HUES6 (cell line): Measurements from ENCODE around the gene VTI1A.
"Not testable (repeated sequence)": the region's sequence is repeated elsewhere in the genome, so short reads cannot be mapped to it uniquely, and the experiment has no call there.

Experiments used
- H3K27ac ChIP-seq: 2 replicates; pipeline ENCODE4 v1.7.0; 2013; ENCODE audit warnings: low read depth, mild to moderate bottlenecking, low read length, inconsistent platforms
- H3K27me3 ChIP-seq: 2 replicates; pipeline ENCODE4 v1.6.1; 2013; ENCODE audit warnings: low read length; ENCODE audit not compliant: control insufficient read depth, insufficient read depth
- H3K36me3 ChIP-seq: 2 replicates; pipeline ENCODE4 v1.6.1; 2013; ENCODE audit warnings: low read length; ENCODE audit not compliant: control insufficient read depth, insufficient read depth
- H3K4me1 ChIP-seq: 2 replicates; pipeline ENCODE4 v1.6.1; 2013; ENCODE audit warnings: low read length; ENCODE audit not compliant: control insufficient read depth, insufficient read depth
- H3K4me3 ChIP-seq: 2 replicates; pipeline ENCODE4 v1.5.1; 2013; ENCODE audit warnings: low read depth, low read length
- H3K9ac ChIP-seq: one replicate; pipeline ENCODE4 v1.6.1; 2013; ENCODE audit warnings: mild to moderate bottlenecking, low read length
- H3K9me3 ChIP-seq: 2 replicates; pipeline ENCODE4 v1.6.1; 2013; ENCODE audit warnings: low read depth, low read length; ENCODE audit not compliant: control insufficient read depth, insufficient read depth

Gene VTI1A

DNA sequence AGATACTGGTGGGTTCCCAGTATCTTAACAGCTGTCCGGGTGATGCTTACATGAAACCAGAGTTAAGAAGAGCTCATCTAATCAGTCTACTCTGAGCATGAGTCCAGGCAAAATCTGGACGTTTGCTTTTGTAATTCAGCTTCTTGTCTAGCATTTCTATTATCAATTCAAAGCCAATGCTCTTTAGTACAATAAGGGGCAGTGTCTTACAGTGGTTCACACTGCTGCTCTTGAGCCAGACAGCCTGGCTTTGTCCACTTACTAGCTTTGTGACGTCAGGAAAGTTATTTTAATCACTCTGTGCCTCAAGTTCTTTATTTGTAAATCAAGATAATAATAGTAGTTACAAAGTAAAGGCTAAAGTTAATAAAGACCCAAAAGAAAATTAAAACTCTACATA is 275.7 kb downstream of the VTI1A start:
- no peaks in the 10 kb centered on the region for H3K9me3 ChIP-seq
- no peak overlapping the region for H3K4me3 ChIP-seq
- peaks cover 20% of the 10 kb centered on the region; the same call in 1 of the 2 replicates for H3K4me1 ChIP-seq
- no peak overlapping the region for H3K27ac ChIP-seq
- H3K9ac ChIP-seq = no peak overlapping the region
- H3K27me3 ChIP-seq = no peaks in the 10 kb centered on the region
- H3K36me3 ChIP-seq = no peaks in the 10 kb centered on the region

DNA sequence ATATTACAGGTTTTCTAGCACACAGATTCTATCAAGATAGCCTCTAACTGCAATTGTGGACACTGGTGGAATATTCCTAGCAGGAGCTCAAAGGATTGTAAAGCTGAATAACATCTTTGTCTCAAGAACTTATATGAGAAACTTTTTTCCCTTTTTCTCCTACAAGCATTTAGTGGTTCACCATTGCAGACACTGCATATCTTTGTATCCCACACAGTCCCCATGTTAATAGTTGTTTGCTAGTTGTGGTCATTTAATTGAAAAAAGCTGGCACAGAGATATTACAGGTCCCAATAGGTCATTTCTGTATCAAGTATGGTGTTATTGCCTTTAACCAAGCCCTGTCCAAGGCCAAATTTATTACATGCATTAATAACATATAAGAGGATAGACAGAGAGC is 276.9 kb downstream of the VTI1A start:
- Histone ChIP-seq H3K27me3 (no peaks in the 10 kb centered on the region), H3K4me1 (peaks cover 21% of the 10 kb centered on the region), H3K27ac (no peak overlapping the region), H3K9me3 (no peaks in the 10 kb centered on the region), H3K9ac (no peak overlapping the region), H3K36me3 (no peaks in the 10 kb centered on the region), H3K4me3 (no peak overlapping the region)

DNA sequence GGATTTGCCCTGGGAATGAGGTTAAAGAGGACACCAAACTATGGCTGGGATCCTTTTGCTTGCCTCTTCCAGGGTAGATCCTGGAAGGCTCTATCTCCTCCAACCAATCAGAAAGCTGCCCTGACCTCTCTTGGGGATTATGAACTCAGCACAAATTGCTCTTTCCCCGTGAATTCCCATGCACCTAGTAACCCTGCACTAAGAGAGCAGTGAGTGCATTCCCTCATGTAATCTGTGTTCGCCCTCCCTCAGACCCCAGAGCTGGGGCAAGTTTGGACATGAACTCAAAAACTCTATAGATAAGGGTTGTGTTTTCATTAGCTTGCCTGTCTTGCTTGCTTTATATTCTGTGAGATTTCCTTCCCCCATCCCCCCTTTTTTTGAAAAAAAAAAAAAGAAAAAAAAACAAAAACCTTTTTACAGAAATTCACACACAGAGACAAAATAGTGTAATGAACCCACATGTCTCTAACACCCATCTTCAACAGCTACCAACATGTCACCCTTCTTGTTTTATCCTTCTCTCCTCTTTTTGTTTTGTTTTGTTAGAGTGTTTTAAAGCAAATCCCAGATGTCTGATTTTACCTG is 277.5 kb downstream of the VTI1A start:
- Histone ChIP-seq H3K9ac (no peak overlapping the region), H3K4me1 (peaks cover 18% of the 10 kb centered on the region), H3K4me3 (no peak overlapping the region), H3K36me3 (no peaks in the 10 kb centered on the region), H3K27ac (no peak overlapping the region; the same call in 1 of the 2 replicates), H3K9me3 (no peaks in the 10 kb centered on the region), H3K27me3 (no peaks in the 10 kb centered on the region)

DNA sequence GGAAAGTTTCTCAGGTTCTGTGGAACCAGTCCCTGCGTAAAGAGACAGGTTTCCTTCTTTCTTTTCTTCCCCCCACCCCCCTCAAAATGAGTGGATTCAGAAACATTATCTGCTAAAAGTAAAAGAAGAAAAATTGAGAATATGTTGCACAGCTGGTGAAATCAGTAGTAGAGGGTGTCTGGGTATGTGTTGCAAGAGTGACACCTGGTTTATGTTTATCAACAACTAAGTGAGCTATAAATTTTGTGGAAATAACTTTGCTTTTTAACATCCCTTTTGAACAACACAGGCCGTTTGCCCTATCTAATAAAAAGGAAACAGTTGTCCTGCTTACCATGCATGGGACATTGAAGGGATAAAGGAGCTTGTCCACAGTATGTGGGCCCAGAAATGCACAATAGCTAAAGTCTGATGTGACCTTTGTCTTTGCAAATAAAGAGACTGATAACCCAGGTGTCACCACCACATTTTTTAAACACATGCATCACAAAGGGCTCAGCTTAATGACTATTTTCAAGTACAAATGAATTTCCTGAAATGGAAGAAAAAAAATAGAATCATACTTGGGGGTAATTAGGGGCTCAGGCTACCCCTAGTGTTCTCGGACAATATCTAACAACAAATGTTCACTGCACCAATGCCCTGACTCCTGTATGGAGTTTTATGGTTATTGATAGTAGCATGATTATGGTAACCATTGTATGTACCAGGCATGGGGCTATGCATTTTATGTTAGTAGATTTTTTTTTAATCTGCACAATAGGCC is 281.3 kb downstream of the VTI1A start:
- no peaks in the 10 kb centered on the region for H3K9me3 ChIP-seq
- no peaks in the 10 kb centered on the region for H3K36me3 ChIP-seq
- no peaks in the 10 kb centered on the region for H3K27me3 ChIP-seq
- H3K4me3 ChIP-seq = no peak overlapping the region
- no peak overlapping the region for H3K9ac ChIP-seq
- no peak overlapping the region for H3K27ac ChIP-seq
- H3K4me1 ChIP-seq = peaks cover 35% of the 10 kb centered on the region

DNA sequence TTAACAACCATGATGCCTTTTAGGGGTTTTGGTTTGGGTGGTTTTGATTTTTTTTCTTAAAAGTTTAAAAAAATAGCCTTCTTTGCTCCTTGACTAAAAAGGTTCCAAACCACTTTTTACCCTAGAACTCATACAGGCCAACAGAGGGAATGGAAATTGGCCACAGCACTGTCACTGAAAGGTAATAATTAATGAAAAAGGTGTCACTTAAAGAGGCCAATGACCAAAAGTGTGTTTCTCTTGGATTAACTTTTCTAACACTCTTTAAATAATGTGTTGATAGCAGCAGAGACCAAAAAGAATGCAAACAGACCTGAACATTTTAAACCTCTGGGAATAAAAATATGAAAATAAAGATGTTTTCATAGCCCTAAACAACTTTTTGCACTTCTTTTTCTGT is 282.0 kb downstream of the VTI1A start:
- no peak overlapping the region for H3K9ac ChIP-seq
- H3K4me1 ChIP-seq = peaks cover 33% of the 10 kb centered on the region
- H3K9me3 ChIP-seq = no peaks in the 10 kb centered on the region
- H3K27ac ChIP-seq = no peak overlapping the region
- no peaks in the 10 kb centered on the region for H3K27me3 ChIP-seq
- H3K36me3 ChIP-seq = no peaks in the 10 kb centered on the region
- H3K4me3 ChIP-seq = no peak overlapping the region

DNA sequence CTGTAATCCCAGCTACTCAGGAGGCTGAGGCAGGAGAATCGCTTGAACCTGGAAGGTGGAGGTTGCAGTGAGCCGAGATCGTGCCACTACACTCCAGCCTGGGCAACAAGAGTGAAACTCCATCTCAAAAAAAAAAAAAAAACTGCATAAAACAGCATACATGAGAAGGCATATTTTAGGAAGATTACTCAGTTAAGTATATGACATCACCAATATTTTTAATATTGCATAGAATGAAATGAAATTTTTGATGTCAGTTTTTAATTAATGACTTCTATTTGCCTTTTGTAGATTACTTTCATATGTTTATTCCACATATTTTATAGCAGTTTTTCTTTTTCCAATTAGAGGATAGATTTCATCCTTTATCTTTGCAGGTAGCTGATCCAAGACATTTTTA is 284.4 kb downstream of the VTI1A start:
- not testable (repeated sequence) for H3K27me3 ChIP-seq, H3K36me3 ChIP-seq, H3K9ac ChIP-seq, H3K9me3 ChIP-seq, H3K4me3 ChIP-seq
- 0 out of 2 replicates have a peak overlapping the region, but pooled peaks have one; percentile 43 for H3K27ac ChIP-seq
- peaks cover 28% of the 10 kb centered on the region for H3K4me1 ChIP-seq

DNA sequence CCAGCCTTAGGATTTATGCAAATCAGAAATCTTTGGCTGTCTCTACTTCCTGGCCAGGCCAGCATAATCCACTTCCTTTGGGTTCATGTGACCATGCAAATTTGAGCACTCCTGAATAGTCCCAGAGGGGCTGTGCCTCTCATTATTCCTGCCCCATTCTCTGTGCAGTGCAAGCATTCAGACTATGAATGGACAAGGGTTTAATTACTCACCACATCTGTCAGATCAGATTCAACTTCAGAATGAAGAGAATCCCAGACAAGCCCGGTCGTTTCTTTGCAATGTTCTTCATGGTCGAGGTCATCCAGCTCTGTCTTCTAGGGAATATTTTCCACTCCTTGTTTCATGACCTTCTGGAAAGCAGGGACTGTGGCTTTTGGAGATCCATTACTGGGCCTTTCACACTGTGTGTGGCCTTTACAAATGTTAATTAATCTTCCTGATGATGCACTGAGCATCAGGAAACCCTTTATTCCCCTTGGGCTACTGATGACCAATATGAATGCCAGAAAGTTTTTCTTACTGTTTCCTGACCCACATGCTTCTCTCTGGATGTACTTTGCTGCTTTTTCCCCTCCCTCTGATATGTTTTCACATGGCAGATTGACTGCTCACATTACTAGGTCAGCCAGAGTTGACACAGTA is 285.4 kb downstream of the VTI1A start:
- peaks cover 28% of the 10 kb centered on the region for H3K4me1 ChIP-seq
- H3K27ac ChIP-seq = peak overlapping the region; percentile 61
- H3K27me3 ChIP-seq = no peaks in the 10 kb centered on the region
- no peaks in the 10 kb centered on the region for H3K36me3 ChIP-seq
- H3K4me3 ChIP-seq = no peak overlapping the region
- no peaks in the 10 kb centered on the region for H3K9me3 ChIP-seq
- H3K9ac ChIP-seq = no peak overlapping the region

DNA sequence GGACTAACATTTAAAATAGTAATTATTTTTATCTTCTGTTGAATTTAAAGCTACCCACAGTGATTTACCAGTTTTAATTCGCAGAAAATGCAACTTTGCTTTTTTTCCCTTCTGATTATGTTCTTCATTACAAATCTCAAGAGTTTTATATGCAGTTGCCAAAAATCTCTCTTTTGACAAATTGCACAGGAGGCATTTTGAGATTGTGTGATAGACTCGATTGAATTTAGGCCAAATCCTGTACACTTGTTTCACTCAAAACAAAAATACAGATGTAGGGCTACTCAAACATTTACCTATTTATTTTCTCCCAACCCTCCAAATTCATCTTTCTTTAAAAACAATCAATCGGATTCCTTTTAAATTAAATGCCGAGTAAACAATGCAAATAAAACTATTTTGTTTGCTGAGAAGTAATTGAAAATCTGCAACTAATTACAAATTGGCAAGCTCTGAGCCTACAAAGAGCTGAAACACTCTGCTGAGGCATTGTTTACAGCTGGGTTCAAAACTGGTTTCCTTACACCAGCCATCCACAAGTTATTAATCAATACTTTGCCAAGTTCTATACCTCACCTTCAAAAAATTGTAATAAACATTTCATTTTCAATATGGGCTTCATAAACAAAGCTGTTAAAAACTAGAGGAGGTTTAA is 288.2 kb downstream of the VTI1A start:
- Histone ChIP-seq H3K9me3 (no peaks in the 10 kb centered on the region), H3K36me3 (no peaks in the 10 kb centered on the region), H3K9ac (no peak overlapping the region), H3K4me1 (peaks cover 14% of the 10 kb centered on the region), H3K27ac (no peak overlapping the region), H3K4me3 (no peak overlapping the region), H3K27me3 (no peaks in the 10 kb centered on the region)

DNA sequence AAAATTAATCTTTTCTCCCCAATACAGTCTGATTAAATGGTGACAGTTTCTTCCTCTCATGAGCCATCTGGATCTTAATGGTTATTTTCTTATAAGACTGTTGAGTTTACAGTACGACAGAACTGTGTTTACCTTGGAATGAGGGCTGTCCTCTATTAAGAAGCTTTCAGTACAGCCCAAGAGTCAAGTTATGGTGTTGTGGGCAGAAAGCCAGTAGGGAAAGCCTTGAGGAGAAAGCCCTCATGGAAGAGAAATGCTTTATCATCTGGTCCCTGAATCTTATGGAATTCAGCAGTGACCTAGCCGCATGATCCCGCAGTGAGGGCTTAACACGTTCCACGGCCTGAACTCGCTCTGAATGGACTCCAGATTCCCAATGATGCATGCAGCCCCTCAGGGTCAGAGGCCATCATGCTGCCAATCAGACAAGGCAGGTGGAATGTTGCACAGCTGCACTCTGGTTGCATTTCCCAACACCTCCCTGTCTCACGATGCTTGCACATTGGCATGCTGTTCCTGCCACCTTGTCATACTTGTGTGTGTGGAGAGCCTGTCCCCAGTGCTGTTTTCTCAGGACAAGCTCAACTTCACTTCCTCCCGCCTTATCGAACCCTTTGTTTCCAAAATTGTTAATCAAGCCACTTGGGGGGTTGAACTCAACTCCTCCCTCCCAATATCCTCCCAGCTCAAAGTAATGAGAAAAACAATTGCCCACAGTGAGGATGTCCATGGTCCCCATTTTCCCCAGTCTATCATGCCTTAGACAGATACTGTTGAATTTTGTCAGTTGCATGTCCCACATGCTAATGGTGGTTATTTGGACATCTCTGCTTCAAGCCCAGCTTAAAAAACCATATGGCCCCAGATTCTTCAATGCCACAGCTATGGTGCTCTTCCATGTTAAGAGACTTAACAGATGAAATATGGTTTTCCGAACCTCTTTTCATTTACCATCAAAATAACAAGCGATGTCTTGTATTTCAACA is 291.9 kb downstream of the VTI1A start:
- Histone ChIP-seq H3K27ac (no peak overlapping the region), H3K4me1 (peaks cover 10% of the 10 kb centered on the region)

DNA sequence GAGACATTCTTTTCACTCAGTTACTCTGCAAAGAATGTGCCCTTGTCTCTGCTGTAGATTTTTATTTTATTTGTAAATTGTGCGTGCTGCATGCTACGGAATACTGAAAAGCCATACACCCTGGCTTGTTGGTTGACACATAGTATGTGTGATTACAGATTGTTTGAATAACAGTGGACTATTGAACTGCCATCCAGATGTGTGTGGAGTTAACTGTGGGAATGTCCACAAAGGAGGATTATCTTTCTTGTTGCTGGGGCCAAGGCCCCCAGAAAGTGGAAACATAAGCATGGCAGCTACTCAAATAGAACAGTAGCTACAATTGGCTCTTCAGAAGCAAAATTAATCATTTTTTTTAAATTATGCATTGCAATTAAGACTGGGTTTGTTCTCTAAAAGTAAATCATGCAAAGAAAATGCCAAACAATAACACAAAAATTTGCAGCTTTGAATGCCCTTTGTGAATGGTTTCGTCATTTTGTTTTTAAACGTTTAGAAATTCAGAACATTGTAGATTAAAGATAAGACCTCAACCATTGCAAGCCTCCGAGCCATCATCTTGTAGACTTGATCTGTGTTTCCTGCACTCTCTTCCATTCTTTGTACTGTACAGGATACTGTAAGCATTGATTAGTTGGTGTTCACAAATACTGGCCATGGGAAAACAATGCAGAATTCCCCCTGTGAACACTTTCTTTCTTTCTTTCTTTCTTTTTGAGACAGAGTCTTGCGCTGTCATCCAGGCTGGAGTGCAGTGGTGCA is 292.8 kb downstream of the VTI1A start:
- Histone ChIP-seq H3K27me3 (no peaks in the 10 kb centered on the region), H3K4me3 (no peak overlapping the region), H3K27ac (no peak overlapping the region), H3K9me3 (no peaks in the 10 kb centered on the region), H3K36me3 (no peaks in the 10 kb centered on the region), H3K4me1 (peaks cover 10% of the 10 kb centered on the region), H3K9ac (no peak overlapping the region)

More for the DNA sequence above, 291.9 kb downstream of the VTI1A start:
- Histone ChIP-seq H3K9ac (no peak overlapping the region), H3K4me3 (no peak overlapping the region), H3K27me3 (no peaks in the 10 kb centered on the region), H3K36me3 (no peaks in the 10 kb centered on the region), H3K9me3 (no peaks in the 10 kb centered on the region)
